Measurements from ENCODE around the gene SACS.
"Not testable (repeated sequence)": the region's sequence is repeated elsewhere in the genome, so short reads cannot be mapped to it uniquely, and the experiment has no call there.

The SACS gene

DNA sequence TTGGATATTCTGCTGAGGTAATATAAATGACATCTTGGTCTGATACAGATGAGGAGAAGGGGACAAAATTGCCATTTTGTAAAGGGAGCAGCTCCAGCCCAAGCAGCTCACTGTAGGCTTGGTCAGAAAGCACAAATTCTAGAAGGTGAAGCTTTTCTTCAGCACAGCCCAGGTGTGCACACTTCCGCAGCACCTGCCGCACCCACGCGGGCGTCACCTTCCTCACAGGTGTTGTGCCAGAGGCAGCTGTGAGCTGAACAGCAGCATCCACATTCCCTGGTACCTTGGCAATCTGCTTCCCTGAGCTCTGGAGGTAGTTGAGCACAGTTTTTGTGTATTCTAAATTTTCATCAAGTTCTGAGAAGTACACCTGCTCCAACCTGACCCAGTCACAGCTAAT lies 79.0 kb downstream of the SACS start:
- no peak for DNase-seq

DNA sequence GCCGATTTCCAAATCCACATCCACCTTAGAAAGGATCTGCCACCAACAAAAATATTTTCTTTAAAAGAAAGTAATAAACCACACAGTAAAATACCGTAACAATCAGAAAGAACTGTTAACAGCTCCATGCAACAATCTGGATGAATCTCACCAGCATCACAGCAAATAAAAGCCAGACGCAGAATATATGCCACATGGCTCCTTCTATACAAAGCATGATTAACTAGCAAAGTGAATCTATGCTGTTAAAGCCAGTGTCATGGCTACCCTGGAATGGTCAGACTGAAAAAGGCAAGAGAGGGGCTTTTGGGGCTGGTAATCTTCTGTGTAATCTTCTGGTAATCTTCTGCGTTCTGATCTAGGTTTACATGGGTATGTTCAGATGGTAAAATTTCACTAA lies 81.3 kb downstream of the SACS start:
- no peak for DNase-seq

DNA sequence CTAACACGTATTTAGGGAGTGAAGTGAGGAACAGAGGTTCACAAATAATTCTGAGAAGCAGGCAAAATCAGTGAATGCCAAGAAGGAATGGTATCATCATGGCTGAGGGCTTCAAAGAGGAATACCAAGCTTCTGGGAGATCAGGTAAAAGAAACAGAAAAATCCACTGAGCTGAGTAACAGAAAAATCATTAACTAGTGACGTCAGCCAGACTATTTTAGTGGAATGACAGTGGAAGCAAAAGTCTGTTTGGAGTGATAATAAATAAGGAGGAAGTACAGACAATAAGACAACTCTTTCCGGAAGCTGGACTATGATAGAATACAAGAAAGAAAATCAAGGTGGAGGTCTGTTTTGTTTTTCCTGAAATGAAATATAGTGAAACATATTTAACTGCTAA lies 83.5 kb downstream of the SACS start:
- DNase-seq: no peak

DNA sequence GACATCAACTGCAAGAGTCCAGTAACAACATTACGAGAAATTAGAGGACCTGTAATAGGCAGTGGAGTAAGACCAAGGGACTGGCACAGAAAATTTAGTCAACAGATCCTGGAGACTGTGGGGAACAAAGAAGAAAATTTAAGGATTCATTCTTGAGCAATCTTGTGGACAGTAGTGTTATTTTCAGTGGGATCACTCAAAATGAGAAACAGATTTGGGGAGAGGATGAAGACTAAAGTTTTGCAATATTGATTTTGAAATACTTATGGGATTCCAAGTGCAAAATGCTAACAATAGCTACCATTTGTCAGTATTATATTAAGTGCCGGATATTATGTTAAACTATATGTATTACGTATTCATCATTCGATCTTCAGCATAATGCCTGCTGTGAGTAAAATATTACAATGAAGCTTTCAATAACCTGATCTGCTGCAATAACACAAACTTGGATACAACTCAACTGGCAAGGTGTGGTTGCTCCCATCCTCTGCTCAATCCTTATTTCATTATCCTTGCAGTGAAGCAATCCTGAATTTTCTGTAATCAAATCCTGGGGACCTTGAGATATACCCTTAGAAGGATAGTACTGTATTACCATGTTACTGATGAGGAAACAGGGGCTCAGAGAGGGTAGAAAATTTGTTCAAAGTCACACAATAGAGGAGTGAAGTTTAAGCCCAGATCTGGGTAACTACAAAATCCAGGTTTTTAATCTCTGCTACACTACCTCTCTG lies 84.2 kb downstream of the SACS start:
- DNase-seq: no peak

DNA sequence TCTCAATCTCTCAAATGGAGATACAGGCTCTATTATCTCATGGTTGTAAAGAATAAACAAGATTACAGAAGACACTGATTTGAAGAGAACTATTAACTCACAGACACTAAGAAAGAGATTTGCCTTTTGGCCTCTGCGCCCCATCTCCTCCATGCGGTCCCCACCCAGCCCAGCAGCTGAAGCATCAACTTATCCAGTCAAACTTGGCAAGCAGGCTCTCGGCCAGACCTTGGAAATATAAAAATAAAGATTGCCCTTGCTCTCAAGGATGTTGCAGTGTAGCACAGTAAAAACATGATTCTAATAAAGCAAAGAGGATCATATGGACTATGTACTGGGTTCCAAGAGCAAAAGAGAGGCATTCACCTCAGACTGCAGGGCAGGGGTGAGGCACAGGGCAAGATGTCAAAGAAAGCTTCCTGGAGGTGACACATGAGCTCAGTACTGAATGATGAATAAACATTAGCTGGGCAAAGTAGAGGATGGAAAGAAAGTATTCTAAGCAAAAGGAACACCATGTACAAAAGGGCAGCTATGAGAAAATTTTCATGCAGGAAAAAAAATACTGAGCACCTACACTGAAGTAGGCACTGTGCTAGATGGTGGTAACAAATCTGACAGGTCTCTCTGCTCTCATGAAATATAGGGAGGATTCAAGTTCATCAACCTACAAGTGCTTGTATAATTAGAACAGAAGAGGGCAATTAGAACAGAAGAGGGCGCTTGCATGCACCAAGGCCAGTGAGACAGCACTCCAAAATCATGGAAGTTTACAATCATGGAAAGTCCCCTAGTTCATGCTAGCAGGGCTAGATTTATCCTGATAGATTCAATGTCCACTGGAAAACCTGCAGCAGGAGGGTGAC lies 85.0 kb downstream of the SACS start:
- DNase-seq: no peak

DNA sequence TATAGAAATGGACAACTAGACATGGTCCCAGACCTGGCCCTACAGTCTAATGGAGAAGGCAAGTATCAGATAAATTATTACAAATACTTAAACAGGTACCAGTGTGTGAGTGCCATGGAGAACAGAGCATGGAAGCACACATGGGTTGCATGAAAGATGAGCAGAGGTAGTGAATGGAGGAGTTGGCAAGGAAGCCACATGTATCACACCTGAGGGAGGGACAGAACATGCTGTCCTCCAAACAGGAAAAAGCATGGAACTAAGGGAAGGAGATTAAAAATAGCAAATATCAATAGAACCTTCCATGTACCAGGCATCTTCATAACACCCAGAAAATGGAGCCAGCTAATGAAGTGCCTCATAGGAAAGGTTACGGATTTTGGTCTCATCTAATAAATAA lies 85.9 kb downstream of the SACS start:
- DNase-seq: no peak

DNA sequence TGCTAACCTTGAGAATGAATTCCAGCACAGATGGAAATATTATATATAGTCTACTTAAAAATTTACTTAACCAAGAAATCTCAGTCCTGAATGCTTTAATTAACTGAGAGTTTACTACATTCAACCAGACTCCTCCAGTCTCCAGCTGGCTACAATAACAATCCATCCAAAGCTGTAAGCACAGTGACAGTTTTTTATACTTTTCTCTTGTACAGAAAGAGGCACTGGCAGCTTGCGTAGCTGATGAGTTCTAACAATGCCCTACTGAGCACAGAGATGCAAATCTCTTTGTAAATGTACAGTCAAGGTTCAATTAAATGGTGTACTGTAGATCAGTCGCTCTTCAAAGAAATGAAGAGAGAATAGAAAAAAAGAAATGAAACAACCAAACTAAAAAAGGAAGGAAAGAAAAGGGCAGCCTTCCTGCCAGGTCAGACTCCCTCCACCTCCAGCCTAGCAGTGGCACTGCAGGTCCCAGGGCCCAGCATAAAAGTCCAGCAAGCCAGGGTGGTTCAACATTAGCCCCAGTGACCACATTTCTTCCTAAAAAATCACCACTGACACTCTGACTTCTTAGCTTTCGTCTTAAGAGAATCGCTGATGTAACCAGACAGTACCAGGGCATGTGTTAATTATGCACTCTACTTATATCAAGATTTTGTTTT lies 88.4 kb downstream of the SACS start:
- no peak for DNase-seq

DNA sequence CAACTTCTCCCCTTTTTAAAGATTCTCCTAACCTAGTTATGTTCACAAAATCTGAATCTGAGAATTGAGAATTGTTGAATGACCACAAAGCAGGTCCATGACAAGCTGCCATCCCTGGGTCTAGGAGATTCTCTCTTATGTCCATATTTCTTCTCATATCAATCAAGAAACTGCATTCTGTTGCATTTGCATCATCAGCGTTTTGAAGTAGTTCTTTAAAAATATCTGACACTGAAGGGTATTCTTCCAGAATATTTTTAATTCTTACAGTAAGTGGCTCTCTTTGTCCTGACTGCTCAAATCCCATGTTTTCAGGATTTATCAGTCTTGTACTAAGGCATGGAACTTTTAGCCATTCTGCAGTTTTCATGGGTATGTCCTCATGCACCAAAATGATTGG lies 94.3 kb downstream of the SACS start:
- DNase-seq: no peak

DNA sequence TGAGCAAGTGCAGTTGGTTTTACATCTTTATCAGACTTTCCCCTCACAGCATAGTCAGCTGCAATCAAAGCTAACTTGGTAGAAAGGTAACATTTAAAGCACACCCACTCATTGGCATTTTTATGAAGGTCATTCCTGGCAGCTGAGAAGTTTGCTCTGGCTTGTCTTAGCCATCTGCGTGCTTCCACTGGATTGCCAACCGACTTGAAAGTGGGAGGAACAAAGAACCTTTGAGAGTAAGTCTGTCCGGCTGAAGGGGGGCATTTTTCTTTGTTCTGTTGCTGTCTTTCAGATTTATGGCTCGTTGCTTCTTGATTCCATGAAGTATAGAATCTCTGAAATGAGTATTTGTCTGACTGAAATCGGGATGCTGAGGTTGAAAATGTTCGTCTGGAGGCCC lies 103.1 kb downstream of the SACS start:
- no peak for DNase-seq

DNA sequence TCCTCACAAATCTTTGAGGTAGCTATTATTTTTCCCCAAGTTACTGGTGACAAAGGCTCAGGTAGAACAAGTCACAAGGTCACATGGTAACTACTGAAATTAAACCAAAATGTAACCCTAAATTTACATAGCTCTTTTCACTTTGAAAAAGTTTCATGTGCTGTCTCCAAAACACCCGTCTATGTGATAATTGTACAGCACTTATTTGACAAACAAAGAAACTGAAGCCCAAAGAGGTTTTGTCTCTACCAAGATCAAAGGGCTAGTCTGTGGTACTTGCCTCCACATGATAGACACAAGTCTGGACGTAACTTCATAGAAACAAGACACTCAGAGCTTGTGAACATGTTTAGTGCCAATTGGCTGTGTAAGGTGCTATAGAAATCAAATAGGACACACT lies 108.3 kb downstream of the SACS start:
- no peak for DNase-seq

DNA sequence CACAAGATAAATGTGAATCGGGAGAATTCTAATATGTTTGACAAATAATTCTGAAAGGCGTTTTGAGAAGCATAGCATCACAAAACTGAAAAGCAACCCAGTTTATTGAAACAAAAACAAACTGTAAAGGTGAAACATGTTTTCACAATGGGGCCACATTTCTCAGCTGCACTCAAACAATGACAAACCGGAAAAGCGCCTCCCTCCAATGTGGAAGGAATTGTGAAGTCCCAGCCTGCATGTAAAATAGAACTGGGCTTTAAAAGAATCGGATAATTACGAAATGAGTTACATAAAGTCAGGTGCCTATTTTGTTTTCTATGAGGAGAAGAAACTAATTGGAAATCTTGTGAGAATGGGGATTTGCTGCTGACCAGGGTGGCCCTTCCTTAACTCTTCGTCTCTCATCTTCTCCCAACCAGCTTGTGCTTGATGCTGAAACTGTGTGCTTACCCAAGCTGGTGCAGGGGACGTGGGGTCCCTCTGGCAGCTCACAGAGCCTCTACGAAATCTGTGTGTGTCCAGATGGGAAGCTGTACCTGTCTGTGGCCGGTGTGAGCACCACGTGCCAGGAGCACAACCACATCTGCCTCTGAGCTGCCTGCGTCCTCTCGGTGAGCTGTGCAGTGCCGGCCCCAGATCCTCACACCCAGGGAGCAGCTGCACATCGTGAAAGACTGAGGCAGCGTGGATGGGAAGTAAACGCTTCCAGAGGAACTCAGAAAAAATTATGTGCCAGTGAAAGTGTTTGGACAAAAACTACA lies 109.4 kb downstream of the SACS start:
- no peak for DNase-seq

DNA sequence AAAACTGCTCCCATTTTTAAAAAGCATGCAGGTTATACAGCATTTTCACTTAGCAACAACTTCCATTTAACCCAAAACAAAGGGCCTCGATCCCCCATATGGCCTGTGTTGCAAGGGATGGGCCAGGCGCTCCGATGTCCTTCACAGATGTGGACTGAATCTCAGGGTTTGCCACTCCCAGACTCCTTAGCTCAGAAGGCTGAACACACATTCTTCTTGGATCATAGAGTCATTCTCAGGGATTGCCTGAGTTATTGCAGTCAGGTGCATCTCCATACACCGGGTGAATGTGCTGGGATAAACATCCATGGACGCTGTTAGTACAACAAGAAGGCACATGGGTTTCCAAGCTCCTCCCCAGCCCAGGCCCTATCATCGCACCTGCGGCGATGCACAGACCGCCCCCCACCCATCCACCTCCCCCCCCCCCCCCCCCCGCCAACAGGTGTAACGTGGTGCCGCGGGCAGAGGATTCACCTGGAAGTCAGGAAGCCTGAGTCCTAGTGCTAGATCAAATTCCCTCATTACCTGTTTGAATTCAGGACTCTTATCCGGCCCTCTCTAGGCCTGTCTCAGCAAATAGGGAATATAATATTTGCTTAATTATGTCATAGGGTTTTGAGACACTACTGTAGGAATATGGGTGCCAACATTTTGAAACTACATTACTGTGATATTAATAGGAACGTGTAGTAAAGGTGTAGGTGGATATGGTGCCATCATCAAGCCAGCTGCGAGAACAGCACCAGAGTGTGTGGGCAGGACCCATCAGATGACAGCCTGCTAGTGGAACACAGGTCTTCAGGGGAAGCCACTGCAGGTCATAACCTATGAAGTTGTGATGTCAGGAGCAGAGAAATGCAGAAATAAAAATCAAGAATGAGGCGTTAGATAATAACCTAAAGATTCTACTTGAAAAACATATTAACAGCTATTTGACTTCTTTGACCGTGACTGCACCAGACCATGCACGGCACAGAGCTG lies 110.9 kb downstream of the SACS start:
- DNase-seq: no peak

DNA sequence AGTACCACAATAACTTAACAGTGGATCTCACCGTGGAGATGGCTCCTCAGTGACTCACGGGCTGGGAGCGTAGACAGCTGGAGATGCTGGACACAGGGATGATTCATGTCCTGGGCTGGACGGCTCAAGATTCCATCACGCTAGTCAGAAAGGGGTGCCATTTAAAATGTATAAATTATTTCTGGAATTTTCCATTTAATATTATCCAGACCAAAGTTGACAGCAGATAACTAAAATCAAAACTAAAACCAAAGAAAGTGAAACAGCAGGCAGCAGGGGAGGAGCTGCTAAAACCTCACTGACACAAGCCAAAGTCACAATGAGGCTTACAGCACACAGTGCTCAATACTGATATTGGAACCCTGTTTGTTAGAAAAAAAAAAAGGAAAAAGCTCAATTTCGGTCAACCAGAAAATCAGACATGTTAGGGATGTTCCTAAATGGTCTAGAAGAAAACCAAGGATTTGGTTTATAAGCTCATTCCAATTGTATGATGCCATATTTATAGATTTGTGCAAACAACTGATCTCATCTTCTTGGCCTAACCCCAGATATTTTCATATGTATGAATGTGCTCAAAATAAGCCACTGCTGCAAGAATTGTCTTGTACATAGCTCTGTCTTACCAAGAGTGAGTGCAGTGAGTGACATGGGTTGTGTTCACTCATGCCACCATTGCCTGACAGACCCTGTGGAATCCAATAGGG lies 111.8 kb downstream of the SACS start:
- DNase-seq: no peak

DNA sequence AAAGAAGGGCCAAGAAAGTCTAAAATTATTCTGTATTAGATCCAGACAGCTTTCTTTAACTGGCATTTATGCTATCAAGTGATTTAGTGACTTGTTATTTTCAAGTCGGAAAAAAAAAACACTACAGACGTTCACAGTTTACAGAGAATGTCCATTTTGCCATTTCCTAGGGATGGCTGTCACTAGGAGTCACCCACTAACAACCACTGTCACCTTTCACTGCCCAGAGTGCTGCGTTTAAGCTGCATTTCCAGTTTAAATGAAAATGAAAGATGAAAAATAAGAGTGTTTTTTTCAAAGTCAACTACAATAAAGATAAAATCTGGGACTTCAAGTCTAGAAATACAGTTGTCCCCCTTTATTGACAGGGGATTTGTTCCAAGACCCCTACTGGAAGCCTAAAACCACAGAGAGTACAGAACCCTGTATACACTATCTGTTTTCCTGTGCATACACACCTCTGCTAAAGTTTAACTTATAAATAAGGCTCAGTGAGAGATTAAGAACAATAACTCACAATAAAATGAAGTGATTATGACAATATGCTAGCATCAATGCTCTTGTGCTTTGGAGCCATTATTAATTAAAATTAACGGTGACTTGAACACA lies 112.5 kb downstream of the SACS start:
- DNase-seq: no peak

DNA sequence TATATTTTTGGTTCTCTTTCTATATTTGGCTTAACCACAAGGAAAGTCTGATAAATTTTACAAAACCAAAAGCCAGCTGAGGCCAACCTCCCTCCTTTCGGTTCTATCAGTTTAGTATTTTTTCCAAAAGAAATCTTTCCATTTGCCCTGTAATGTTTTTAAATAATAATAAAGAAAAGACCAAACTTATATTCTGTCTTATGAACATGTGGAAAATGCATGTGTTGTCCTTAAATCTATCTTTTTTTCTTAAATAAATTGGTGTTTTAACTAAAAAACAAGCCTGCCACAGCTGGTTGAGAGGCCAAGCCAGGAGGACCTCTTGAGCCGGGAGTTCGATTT lies 113.6 kb downstream of the SACS start:
- DNase-seq: no peak

DNA sequence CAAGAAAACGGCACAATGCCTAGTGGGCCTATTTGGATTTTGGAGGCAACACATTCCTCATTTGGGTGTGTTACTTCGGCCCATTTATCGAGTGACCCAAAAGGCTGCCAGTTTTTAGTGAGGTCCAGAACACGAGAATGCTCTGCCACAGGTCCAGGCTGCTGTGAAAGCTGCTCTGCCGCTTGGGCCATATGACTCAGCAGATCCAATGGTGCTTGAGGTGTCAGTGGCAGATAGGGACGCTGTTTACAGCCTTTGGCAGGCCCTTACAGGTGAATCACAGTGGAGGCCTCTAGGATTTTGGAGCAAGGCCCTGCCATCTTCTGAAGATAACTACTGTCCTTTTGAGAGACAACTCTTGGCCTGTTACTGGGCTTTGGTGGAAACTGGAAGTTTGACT lies 118.7 kb downstream of the SACS start:
- DNase-seq: not testable (repeated sequence)

DNA sequence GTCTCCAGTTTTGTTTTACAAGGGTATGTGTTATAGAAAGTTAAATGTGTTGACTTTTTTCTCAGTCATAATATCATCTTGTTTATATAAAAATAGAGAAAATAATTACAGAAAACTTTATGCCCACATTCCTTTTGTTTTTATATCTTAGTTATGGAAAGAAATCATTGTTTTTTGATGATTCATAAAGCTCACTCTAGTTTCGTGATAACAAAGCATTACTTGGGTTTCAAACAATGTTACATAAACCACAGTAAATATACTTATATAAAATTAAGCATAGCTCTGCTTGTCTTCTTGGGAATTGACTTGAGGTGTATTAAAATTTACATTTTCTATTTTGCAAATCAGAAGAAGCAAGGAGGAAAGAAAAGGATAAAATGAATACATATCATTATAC lies 140.9 kb downstream of the SACS start:
- no peak for DNase-seq

DNA sequence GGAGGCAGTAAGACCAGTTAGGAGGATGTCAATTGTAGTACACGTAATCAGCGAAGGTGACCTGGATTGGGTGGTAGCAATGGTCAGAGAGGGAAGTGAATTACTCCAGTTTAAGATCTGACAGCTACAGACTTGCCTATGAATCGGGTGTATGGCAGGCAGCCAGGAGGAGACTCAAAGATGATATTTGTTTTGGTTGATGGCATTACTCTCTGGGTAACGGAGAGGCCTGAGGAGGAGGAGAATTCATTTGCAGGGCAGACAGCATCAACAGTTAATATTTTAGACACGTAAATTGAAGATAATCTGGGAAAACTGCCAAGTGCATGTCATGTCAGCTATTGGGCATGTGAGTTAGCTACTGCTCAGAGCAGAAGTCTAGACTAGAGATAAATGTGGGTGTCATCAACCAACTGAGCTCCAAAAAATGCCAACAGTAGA lies 143.6 kb downstream of the SACS start:
- DNase-seq: no peak

DNA sequence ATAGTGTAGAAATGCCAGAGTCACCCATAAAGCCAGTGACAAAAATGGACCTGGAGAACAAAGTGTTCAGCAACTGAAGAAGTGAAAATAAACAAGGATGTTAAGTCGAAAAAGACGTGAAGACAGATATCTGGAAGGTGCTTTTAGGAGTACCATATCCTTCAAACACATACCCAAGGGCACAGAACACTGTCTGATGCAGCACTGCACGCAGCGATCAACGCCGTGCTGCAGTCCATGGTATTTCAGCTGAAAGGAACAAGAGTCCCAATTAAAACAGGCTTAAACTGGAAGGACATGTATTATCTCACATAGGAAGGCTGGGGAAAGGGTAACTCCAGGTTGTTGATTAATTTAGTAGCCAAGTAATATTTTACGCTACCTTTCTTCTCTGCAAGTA lies 144.5 kb downstream of the SACS start:
- no peak for DNase-seq

DNA sequence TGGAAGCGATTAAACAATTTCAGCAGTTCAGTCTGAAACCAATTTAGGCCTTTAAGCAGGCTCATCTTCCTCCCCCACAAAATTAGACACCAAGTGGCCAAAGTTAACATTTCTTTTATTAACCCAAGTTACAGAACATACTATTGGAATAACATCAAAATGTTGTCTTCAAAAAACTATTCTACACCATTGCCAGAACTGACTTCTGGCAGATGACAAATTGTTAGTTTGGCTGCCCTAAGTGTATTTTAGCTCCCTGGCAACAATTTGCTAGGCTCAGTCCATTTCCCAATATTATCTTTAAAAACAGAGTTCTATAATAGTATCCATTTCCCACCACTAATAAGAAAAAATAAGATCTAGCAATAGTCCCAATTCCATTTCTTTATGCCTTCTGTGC lies 144.9 kb downstream of the SACS start:
- DNase-seq: no peak

DNA sequence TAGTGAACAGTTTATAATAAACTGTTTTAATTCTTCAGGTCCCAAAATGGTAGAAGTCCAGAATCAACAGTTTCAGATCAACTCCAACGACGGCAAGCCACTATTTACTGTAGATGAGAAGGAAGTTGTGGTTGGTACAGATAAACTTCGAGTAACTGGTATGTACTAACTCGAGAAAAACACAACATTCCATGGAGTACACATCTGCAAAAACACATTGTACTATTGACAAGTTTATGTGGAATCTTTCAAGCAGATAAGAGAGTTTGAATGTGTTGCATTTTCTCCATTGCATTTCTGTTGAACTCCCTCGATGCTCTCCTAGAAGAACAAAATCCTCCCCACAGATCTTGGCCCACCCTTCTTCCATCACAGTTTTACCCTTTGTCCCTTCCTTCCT lies 154.2 kb downstream of the SACS start:
- no peak for DNase-seq
